Mesendoderm (in vitro differentiated cells): ENCODE measurements around the gene SLC39A11.

Source experiments
- DNase-seq: peaks from one replicate; pipeline ENCODE4 v3.0.0; 2013
- H2AK5ac ChIP-seq: 2 replicates; pipeline ENCODE4 v1.6.1; 2013; ENCODE audit warnings: low read length, inconsistent platforms
- H2BK120ac ChIP-seq: 2 replicates; pipeline ENCODE4 v1.6.1; 2013; ENCODE audit warnings: low read depth, mild to moderate bottlenecking, low read length, moderate library complexity, mixed read lengths
- H2BK15ac ChIP-seq: replicated peaks from 2 replicates; pipeline ENCODE4 v1.6.1; 2013; ENCODE audit warnings: low read depth, mild to moderate bottlenecking, moderate library complexity
- H2BK5ac ChIP-seq: 2 replicates; pipeline ENCODE4 v1.6.1; 2013; ENCODE audit warnings: low read length, inconsistent platforms
- H3K18ac ChIP-seq: 2 replicates; pipeline ENCODE4 v1.6.1; 2013; ENCODE audit warnings: mild to moderate bottlenecking, low read length, mixed read lengths
- H3K23ac ChIP-seq: one replicate; pipeline ENCODE4 v1.6.1; 2013; ENCODE audit warnings: low read length
- H3K27ac ChIP-seq: 2 replicates; pipeline ENCODE4 v1.5.1; 2013; ENCODE audit warnings: low read depth, mild to moderate bottlenecking, inconsistent platforms, low read length, moderate library complexity
- H3K27me3 ChIP-seq: 2 replicates; pipeline ENCODE4 v1.6.1; 2013; ENCODE audit warnings: low read length, control low read depth, mild to moderate bottlenecking, inconsistent platforms; ENCODE audit not compliant: insufficient read depth, poor library complexity
- H3K36me3 ChIP-seq: 2 replicates; pipeline ENCODE4 v1.6.1; 2013; ENCODE audit warnings: low read length, inconsistent platforms; ENCODE audit not compliant: control insufficient read depth, insufficient read depth
- H3K4ac ChIP-seq: one replicate; pipeline ENCODE4 v1.6.1; 2013; ENCODE audit warnings: low read depth, mild to moderate bottlenecking, low read length, moderate library complexity
- H3K4me1 ChIP-seq: 2 replicates; pipeline ENCODE4 v1.6.1; 2013; ENCODE audit warnings: low read depth, low read length, inconsistent platforms; ENCODE audit not compliant: control insufficient read depth
- H3K4me2 ChIP-seq: 2 replicates; pipeline ENCODE4 v1.6.1; 2013; ENCODE audit warnings: low read length
- H3K4me3 ChIP-seq: 2 replicates; pipeline ENCODE4 v1.5.1; 2013; ENCODE audit warnings: mild to moderate bottlenecking, low read length
- H3K56ac ChIP-seq: one replicate; pipeline ENCODE4 v1.6.1; 2013; ENCODE audit warnings: low read length
- H3K79me1 ChIP-seq: 2 replicates; pipeline ENCODE4 v1.6.1; 2013; ENCODE audit warnings: low read length, inconsistent platforms
- H3K79me2 ChIP-seq: 2 replicates; pipeline ENCODE4 v1.6.1; 2013; ENCODE audit warnings: mild to moderate bottlenecking, low read length; ENCODE audit not compliant: control insufficient read depth, insufficient read depth
- H3K9ac ChIP-seq: 2 replicates; pipeline ENCODE4 v1.6.1; 2013; ENCODE audit warnings: low read length, inconsistent platforms
- H4K5ac ChIP-seq: one replicate; pipeline ENCODE4 v1.6.1; 2013; ENCODE audit warnings: low read length
- H4K8ac ChIP-seq: one replicate; pipeline ENCODE4 v1.6.1; 2013; ENCODE audit warnings: low read depth, mild to moderate bottlenecking, control low read depth, low read length, moderate library complexity
- WGBS: extraction: QIAGEN DNeasy Blood & Tissue Kit; methylation state at CpG from one replicate; pipeline ENCODE4 v1.1.7; 2013; ENCODE audit warnings: low lambda C conversion rate, missing lambda C conversion rate; ENCODE audit not compliant: insufficient coverage; ENCODE audit errors: extremely low coverage; 5-methylcytosine and 5-hydroxymethylcytosine counted together

The SLC39A11 gene

GRCh38 chr17:72875361-72875760, 217.1 kb downstream of the SLC39A11 start:
- no peaks in the 10 kb centered on the region for H3K4me1 ChIP-seq
- no peak overlapping the region for H3K4me3 ChIP-seq
- no peak overlapping the region for H2BK120ac ChIP-seq
- no peak overlapping the region for H3K4me2 ChIP-seq
- H2BK5ac ChIP-seq, result no peak overlapping the region
- H2BK15ac ChIP-seq, result no peak overlapping the region
- no peak overlapping the region for H2AK5ac ChIP-seq
- H3K27me3 ChIP-seq, result no peaks in the 10 kb centered on the region
- H4K8ac ChIP-seq, result no peak overlapping the region
- H4K5ac ChIP-seq, result no peak overlapping the region
- no peaks in the 10 kb centered on the region for H3K79me2 ChIP-seq
- no peak overlapping the region for H3K23ac ChIP-seq
- H3K9ac ChIP-seq, result no peak overlapping the region
- H3K4ac ChIP-seq, result no peak overlapping the region
- DNase-seq, result no peak
- no peaks in the 10 kb centered on the region for H3K36me3 ChIP-seq
- no peak overlapping the region for H3K27ac ChIP-seq
- WGBS, result no CpG with 5 or more reads among the region's 5 CpGs
- H3K18ac ChIP-seq, result no peak overlapping the region
- no peak overlapping the region for H3K56ac ChIP-seq
- no peaks in the 10 kb centered on the region for H3K79me1 ChIP-seq

DNA sequence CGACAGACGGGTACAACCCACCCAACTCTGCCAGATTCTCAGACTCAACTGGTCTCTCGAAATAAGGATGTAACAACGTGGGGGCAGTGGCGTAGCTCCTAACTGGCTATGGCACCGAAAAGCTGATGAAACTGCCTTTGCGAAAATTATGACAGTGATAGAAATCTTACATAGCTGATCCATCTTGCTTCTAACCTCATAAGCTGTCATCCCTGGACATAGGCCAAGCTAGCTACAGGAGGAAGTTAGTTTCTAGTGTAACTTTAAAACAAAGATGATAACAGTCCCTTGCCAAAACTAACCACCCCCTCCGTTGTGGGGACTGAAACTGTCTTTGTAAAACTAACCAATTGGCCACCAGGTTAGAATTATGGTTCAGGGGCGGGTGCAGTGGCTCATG, 220.1 kb downstream of the SLC39A11 start:
- H2BK5ac ChIP-seq, result no peak overlapping the region

DNA sequence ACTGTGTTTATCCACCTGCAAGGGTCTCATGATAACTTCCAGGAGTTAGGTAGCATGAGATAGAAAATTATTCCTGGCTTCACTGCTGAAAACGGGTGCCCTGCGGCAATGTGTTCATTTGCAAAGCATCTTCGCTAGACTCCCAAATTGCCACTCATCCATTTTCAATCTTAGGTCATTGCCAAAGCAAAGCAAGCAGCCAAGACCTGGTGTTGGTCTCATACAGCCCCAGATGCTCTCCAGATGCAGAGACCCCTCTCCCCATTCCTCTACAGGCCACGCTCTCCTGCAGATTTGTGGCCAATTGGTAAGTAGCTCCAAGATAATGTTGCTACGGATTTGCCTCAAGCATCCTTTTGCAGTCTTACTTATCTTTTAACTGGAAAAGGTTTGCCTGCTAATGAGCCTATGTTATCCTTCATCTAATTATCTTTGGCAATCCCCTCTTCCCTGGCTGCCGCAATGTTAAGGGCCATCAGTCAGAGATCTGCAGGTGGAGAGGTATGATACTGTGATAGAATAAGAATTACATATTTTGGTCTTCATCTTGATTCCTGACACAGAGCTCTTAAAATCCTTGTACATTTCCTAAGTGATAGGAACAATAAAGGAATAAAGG, 222.0 kb downstream of the SLC39A11 start:
- Histone ChIP-seq H3K4ac (no peak overlapping the region), H3K18ac (no peak overlapping the region), H3K56ac (no peak overlapping the region), H2AK5ac (no peak overlapping the region), H4K5ac (no peak overlapping the region), H2BK5ac (no peak overlapping the region), H3K27ac (no peak overlapping the region), H3K4me3 (no peak overlapping the region), H3K4me2 (no peak overlapping the region), H3K4me1 (no peaks in the 10 kb centered on the region), H3K9ac (no peak overlapping the region), H2BK15ac (no peak overlapping the region), H3K79me2 (no peaks in the 10 kb centered on the region), H3K27me3 (no peaks in the 10 kb centered on the region), H4K8ac (no peak overlapping the region), H3K23ac (no peak overlapping the region), H2BK120ac (no peak overlapping the region), H3K79me1 (no peaks in the 10 kb centered on the region), H3K36me3 (no peaks in the 10 kb centered on the region)
- no peak for DNase-seq
- WGBS, result no CpG with 5 or more reads among the region's 6 CpGs

More for the DNA sequence above, 220.1 kb downstream of the SLC39A11 start:
- H4K8ac ChIP-seq, result no peak overlapping the region
- no peak overlapping the region for H3K4me3 ChIP-seq
- H3K9ac ChIP-seq, result no peak overlapping the region
- no peaks in the 10 kb centered on the region for H3K4me1 ChIP-seq
- no peak overlapping the region for H3K56ac ChIP-seq
- H3K27ac ChIP-seq, result no peak overlapping the region
- no peak overlapping the region for H2AK5ac ChIP-seq
- H2BK120ac ChIP-seq, result no peak overlapping the region
- no peaks in the 10 kb centered on the region for H3K36me3 ChIP-seq
- DNase-seq, result no peak
- no peaks in the 10 kb centered on the region for H3K27me3 ChIP-seq
- no peak overlapping the region for H3K18ac ChIP-seq
- no peak overlapping the region for H3K4me2 ChIP-seq
- no peak overlapping the region for H2BK15ac ChIP-seq
- no peaks in the 10 kb centered on the region for H3K79me2 ChIP-seq
- no peak overlapping the region for H4K5ac ChIP-seq
- no peak overlapping the region for H3K23ac ChIP-seq
- H3K4ac ChIP-seq, result no peak overlapping the region
- H3K79me1 ChIP-seq, result no peaks in the 10 kb centered on the region
- WGBS, result no CpG with 5 or more reads among the region's 9 CpGs

GRCh38 chr17:72869630-72870029, 222.9 kb downstream of the SLC39A11 start:
- no peak overlapping the region for H3K23ac ChIP-seq
- H2AK5ac ChIP-seq, result no peak overlapping the region
- H2BK120ac ChIP-seq, result no peak overlapping the region
- H3K4me2 ChIP-seq, result no peak overlapping the region
- H3K79me1 ChIP-seq, result no peaks in the 10 kb centered on the region
- no peak overlapping the region for H4K5ac ChIP-seq
- no peak overlapping the region for H3K18ac ChIP-seq
- no peak for DNase-seq
- H3K9ac ChIP-seq, result no peak overlapping the region
- H3K79me2 ChIP-seq, result no peaks in the 10 kb centered on the region
- no peaks in the 10 kb centered on the region for H3K4me1 ChIP-seq
- H2BK5ac ChIP-seq, result no peak overlapping the region
- H3K27ac ChIP-seq, result no peak overlapping the region
- H3K27me3 ChIP-seq, result no peaks in the 10 kb centered on the region
- H3K4me3 ChIP-seq, result no peak overlapping the region
- no peak overlapping the region for H3K56ac ChIP-seq
- no peaks in the 10 kb centered on the region for H3K36me3 ChIP-seq
- WGBS, result no CpG with 5 or more reads among the region's 7 CpGs
- no peak overlapping the region for H4K8ac ChIP-seq
- H2BK15ac ChIP-seq, result no peak overlapping the region
- no peak overlapping the region for H3K4ac ChIP-seq

DNA sequence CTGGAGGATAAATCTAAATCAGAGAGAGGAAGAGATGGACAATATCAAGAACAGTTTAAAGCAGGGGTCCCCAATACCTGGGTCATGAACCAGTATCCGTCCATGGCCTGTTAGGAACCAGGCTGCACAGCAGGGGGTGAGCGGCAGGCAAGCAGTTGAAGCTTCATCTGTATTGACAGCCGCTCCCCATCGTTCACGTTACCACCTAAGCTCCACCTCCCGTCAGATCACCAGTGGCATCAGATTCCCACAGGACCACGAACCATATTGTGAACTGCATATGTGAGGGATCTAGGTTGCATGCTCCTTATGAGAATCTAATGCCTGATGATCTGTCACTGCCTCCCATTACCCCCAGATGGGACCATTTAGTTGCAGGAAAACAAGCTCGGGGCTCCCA, 226.5 kb downstream of the SLC39A11 start:
- Histone ChIP-seq H3K56ac (no peak overlapping the region), H3K4me2 (no peak overlapping the region), H3K27me3 (no peaks in the 10 kb centered on the region), H3K79me2 (no peaks in the 10 kb centered on the region), H2BK120ac (no peak overlapping the region), H4K5ac (no peak overlapping the region), H3K23ac (no peak overlapping the region), H2AK5ac (no peak overlapping the region), H3K9ac (no peak overlapping the region), H3K79me1 (no peaks in the 10 kb centered on the region), H2BK5ac (no peak overlapping the region), H3K4ac (no peak overlapping the region), H2BK15ac (no peak overlapping the region), H3K18ac (no peak overlapping the region), H3K4me1 (no peaks in the 10 kb centered on the region), H3K27ac (no peak overlapping the region), H3K36me3 (no peaks in the 10 kb centered on the region), H3K4me3 (no peak overlapping the region), H4K8ac (no peak overlapping the region)
- DNase-seq, result no peak
- no CpG with 5 or more reads among the region's 8 CpGs for WGBS

DNA sequence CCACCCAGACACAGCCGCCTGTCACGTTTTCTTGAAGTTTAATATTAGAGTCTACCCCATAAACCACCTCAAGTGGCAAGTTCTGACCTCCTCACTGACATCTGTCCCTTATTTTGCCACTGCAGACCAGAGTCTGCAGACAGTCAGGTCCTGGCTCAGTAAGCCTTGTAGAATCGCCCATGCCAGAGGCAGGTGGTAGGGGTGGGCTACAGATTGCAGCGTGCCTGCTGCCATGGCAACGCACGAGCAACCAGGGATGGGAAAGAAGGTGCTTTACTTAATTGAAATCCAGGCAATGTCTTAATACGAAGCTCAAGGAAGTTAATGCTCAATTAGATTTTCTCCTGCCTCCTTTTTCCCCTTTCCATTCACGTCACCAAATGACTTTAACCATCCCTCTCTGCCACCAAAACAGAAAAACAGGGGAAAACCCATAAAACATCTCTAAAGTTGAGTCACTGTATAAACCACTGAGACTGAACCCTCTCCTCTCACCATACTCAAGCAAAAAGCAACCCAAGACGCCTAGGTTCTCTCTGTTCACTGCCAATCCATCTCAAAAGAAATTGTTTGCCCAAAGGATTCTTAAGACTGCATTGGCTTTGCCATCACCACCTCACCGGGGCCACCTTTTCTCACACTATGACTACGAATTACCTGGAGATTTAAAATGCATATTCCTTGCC, 228.8 kb downstream of the SLC39A11 start:
- Histone ChIP-seq H3K4ac (no peak overlapping the region), H2AK5ac (no peak overlapping the region), H3K56ac (no peak overlapping the region), H2BK120ac (no peak overlapping the region), H3K4me2 (no peak overlapping the region), H4K5ac (no peak overlapping the region), H2BK5ac (no peak overlapping the region), H3K23ac (no peak overlapping the region), H2BK15ac (no peak overlapping the region), H3K27ac (no peak overlapping the region), H3K4me3 (no peak overlapping the region), H3K27me3 (no peaks in the 10 kb centered on the region), H3K79me1 (no peaks in the 10 kb centered on the region), H4K8ac (no peak overlapping the region), H3K4me1 (no peaks in the 10 kb centered on the region), H3K18ac (no peak overlapping the region), H3K36me3 (no peaks in the 10 kb centered on the region), H3K9ac (no peak overlapping the region), H3K79me2 (no peaks in the 10 kb centered on the region)
- no peak for DNase-seq
- WGBS, result no CpG with 5 or more reads among the region's 11 CpGs
